Common myeloid progenitor, CD34-positive (primary cell): ENCODE measurements around the gene MED29.

Experiments used
- CTCF ChIA-PET: fragments of 350-600 bp; sonication (Branson Sonifier 250); formaldehyde crosslinking; loops from one replicate; lab custom pipeline; 2021; ENCODE audit warnings: antibody characterized with exemption; lab: Charles Lee
- POLR2A ChIA-PET: fragments of 350-600 bp; sonication (Branson Sonifier 250); formaldehyde crosslinking; loops from one replicate; lab custom pipeline; 2021; ENCODE audit warnings: antibody characterized with exemption; lab: Charles Lee
- DNase-seq, 3 donors: peaks; one replicate each; pipeline versions ENCODE4 v3.0.0 to v3.0.0-alpha.2; 2013
- H3K27ac ChIP-seq, 2 experiments: 1 replicate in 1 of 2; 2 replicates in 1 of 2; pipeline ENCODE4 v1.7.0; 2013; ENCODE audit warnings: inconsistent platforms in 2 of 2, low read length in 2 of 2, mild to moderate bottlenecking in 2 of 2, low read depth in 1 of 2, moderate library complexity in 1 of 2; ENCODE audit not compliant: severe bottlenecking in 2 of 2, insufficient read depth in 1 of 2, poor library complexity in 1 of 2
- H3K27me3 ChIP-seq, 5 experiments: replicated peaks in 2 of 5; 1 replicate in 3 of 5; 2 replicates in 2 of 5; pipeline versions ENCODE4 v1.6.1 to v1.7.0; 2013; ENCODE audit warnings: low read length in 4 of 5, mild to moderate bottlenecking in 2 of 5, moderate library complexity in 2 of 5, inconsistent platforms in 1 of 5; ENCODE audit not compliant: insufficient read depth in 5 of 5, control insufficient read depth in 4 of 5
- H3K36me3 ChIP-seq, 4 experiments: 1 replicate in 2 of 4; 2 replicates in 2 of 4; pipeline versions ENCODE4 v1.6.1 to v1.7.0; 2013; ENCODE audit warnings: low read length in 3 of 4, control low read depth in 1 of 4, mild to moderate bottlenecking in 1 of 4; ENCODE audit not compliant: control insufficient read depth in 4 of 4, insufficient read depth in 4 of 4
- H3K4me1 ChIP-seq, 4 experiments: 1 replicate in 3 of 4; 2 replicates in 1 of 4; pipeline versions ENCODE4 v1.6.1 to v1.7.1; 2013; ENCODE audit warnings: low read length in 3 of 4, mild to moderate bottlenecking in 3 of 4, control low read depth in 1 of 4, inconsistent platforms in 1 of 4, moderate library complexity in 1 of 4; ENCODE audit not compliant: control insufficient read depth in 4 of 4, insufficient read depth in 4 of 4; ENCODE audit errors: control extremely low read depth in 1 of 4
- H3K4me3 ChIP-seq, 7 experiments: 1 replicate in 4 of 7; 2 replicates in 3 of 7; pipeline versions ENCODE4 v1.5.1 to v1.7.0; 2013; ENCODE audit warnings: mild to moderate bottlenecking in 7 of 7, low read length in 6 of 7, moderate library complexity in 6 of 7, inconsistent platforms in 2 of 7, low read depth in 2 of 7, control low read depth in 1 of 7; ENCODE audit not compliant: insufficient read depth in 4 of 7, control insufficient read depth in 1 of 7; ENCODE audit errors: extremely low read depth in 1 of 7
- H3K9me3 ChIP-seq, 5 experiments: 1 replicate in 4 of 5; 2 replicates in 1 of 5; pipeline versions ENCODE4 v1.6.1 to v1.7.1; 2013; ENCODE audit warnings: low read length in 4 of 5, mild to moderate bottlenecking in 2 of 5, inconsistent platforms in 1 of 5, low read depth in 1 of 5, moderate library complexity in 1 of 5; ENCODE audit not compliant: control insufficient read depth in 4 of 5, insufficient read depth in 2 of 5; ENCODE audit errors: control extremely low read depth in 1 of 5
- WGBS: methylation state at CpG from one replicate; pipeline ENCODE4 v1.1.5; 2013; ENCODE audit not compliant: insufficient coverage; 5-methylcytosine and 5-hydroxymethylcytosine counted together

MED29 gene

DNA sequence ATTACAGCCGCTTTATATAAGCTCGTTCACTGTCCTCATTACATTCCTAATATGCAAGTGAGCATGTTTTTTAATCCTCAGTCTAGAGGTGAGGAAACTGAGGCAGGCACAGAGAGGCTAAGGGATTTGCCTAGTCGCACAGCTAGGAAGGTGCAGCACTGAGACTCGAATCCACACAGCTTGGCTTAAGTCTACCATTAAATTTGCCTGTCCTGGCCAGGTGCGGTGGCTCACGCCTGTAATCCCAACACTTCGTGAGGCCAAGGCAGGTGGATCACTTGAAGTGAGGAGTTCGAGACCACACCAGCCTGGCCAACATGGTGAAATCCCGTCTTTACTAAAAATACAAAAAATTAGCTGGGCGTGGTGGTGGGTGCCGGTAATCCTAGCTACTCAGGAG, 36.5 kb downstream of the MED29 start:
- WGBS, result 96% methylated on average over 10 of the region's 11 CpGs
- ChIA-PET CTCF (interaction anchor here (0.7 to 3.2 kb wide), 5 partner anchors 8 to 106 kb away, joined by 3 to 21 read pairs (median 4); partner anchors contain the start of gene RPS16), POLR2A (interaction anchor here (2.2 kb wide), 1 partner anchor 8 kb away, joined by 8 read pairs; the partner anchor contains the start of gene RPS16)
- peaks cover 0 to 7% (median 0%) of the 10 kb centered on the region in 4 experiments for H3K4me1 ChIP-seq
- no peak overlapping the region for H3K27ac ChIP-seq
- no peaks in the 10 kb centered on the region for H3K27me3 ChIP-seq
- no peak for DNase-seq
- no peaks in the 10 kb centered on the region for H3K9me3 ChIP-seq
- H3K36me3 ChIP-seq, result peaks cover 5 to 29% (median 20%) of the 10 kb centered on the region in 4 experiments
- H3K4me3 ChIP-seq, result no peak overlapping the region

DNA sequence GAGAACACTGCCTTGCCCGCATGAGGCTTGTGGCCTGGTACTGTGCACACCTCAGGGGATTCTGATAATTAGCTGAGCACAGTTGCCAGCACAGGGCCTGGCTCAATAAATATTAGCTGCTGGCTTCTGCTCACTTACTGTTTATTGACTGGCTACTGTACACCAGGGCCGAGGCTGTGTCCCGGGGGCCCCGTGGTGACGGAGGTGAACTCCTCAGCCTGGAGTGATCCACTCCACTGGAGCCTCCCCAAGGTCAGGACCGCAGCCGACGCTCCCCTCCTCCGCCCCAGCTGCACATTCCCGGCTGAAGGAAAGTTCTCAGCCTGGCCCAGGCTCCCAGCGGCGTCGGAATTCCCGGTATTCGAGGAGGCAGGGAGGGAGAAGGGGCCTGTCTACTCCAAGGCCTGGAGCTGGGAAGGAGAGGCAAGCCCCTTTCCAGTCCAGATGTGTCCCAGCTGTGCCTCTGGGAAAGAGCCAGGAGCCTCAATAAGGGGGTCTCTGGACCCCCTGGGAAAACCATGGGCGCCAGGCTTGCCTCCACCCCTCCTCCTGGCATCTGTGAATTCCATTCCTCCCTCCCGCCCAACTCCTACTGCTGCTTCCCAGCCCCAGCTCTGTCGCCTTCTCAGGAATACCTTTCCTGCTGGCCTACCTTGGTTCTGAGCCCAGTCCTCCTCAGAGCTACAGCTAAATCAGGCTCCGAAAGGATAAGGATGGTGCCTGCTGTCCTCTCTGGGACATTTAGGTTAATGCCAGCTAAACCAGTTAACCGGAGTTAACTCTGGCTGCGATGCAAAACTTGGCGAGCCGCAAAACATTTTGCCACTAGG, 37.3 kb downstream of the MED29 start:
- no peaks in the 10 kb centered on the region for H3K9me3 ChIP-seq
- no peaks in the 10 kb centered on the region for H3K27me3 ChIP-seq
- WGBS, result 62% methylated on average over 23 of the region's 23 CpGs
- H3K27ac ChIP-seq, result no peak overlapping the region
- H3K4me1 ChIP-seq, result peaks cover 0 to 7% (median 0%) of the 10 kb centered on the region in 4 experiments
- no peak overlapping the region for H3K4me3 ChIP-seq
- ChIA-PET POLR2A (no interaction called here), CTCF (interaction anchor here (0.7 to 3.2 kb wide), 6 partner anchors 10 to 106 kb away, joined by 3 to 21 read pairs (median 4); no protein-coding TSS in a partner anchor)
- peaks cover 2 to 29% (median 22%) of the 10 kb centered on the region in 4 experiments for H3K36me3 ChIP-seq
- DNase-seq, result no peak

DNA sequence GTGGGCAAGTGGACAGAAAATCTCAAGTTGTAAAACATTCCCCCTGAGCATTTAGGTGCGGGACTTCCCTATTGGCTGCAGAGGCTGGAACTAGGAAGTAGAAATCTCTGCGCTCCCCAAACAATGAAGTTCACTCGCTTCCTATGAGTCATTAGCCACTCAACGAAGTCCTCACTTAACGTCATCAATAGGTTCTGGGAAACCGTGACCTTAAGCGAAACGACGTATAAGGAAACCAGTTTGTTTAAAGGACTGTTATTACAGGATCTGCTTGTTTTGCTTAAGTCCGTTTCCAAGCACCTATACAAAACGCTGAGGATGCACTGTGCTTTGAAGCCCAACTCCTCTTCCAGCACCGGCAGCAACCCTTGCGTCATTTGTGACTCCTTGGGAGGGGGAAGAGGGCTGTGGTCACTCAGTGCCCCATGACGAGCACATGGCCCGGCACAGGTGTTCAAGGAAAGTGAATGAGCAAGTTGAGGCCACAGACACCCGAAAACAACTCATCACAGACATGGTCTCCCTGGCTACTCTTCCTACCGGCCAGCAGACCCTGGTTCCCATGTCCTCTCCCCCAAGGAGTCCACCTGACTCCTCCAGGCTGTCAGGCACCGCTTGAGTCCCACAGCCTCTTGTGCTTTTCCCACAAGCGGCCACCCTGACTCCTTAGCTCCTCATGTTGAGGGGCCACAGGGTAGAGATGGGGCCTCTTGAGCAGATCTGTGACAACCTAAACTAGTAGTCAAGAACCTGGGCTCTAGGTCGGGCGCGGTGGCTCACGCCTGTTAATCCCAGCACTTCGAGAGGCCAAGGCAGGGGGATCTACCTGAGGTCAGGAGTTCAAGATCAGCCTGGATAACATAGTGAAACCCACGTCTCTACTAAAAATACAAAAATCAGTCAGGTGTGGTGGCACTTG, 39.8 kb downstream of the MED29 start:
- Histone ChIP-seq H3K9me3 (no peaks in the 10 kb centered on the region), H3K27me3 (no peaks in the 10 kb centered on the region), H3K36me3 (peaks cover 2 to 30% (median 27%) of the 10 kb centered on the region in 4 experiments), H3K4me1 (peaks cover 4 to 23% (median 15%) of the 10 kb centered on the region in 4 experiments), H3K27ac (no peak overlapping the region), H3K4me3 (no peak overlapping the region)
- WGBS, result 89% methylated on average over 18 of the region's 25 CpGs
- peak in 2 of 3 donors; percentile 29 to 32 for DNase-seq
- CTCF ChIA-PET, result no interaction called here
- POLR2A ChIA-PET, result interaction anchor here (0.7 kb wide), 1 partner anchor 20 kb away, joined by 3 read pairs; no protein-coding TSS in a partner anchor

DNA sequence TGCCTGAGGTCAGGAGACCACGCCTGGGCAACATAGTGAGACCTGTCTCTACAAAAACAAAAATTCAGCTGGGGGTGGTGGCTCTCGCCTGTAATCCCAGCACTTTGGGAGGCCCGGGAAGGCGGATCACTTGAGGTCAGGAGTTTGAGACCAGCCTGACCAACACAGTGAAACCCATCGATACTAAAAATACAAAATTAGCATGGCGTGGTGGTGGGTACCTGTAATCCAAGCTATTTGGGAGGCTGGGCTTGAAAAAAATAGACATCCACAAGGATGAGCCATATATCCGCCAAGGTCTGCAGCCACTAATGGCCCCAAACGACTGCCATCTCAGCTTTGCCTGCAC, 41.5 kb downstream of the MED29 start:
- H3K27ac ChIP-seq, result no peak overlapping the region
- POLR2A ChIA-PET, result no interaction called here
- CTCF ChIA-PET, result interaction anchor here (0.7 to 2.4 kb wide), 2 partner anchors 21 to 44 kb away, joined by 5 to 8 read pairs; partner anchors contain the start of gene PLEKHG2

DNA sequence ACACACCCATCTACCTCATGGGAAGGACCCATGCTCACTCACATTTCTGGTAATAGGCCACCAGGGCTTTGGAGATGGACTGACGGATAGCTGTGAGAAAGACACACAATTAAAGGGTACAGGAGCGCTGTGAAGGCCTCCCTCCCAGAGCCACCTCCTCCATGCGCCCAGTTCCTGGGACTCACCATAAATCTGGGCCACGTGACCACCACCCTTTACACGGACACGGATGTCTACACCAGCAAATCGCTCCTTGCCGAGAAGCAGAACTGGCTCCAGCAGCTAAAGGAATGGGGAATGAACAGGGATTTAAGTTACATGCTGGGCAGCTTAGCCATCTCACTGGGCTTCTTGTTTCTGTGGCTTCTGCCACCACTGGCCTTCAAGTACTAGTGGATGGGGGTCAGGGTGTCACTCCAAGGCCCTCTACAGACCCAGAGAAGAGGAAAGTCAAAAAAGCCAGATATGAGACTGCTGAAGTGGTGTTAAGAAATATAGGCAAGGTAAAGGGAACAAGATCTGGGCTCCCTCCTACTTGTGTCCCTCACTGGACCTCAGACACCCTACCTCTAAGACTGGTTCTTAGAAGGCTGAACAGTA, 42.4 kb downstream of the MED29 start:
- CTCF ChIA-PET, result interaction anchor here (0.7 to 2.4 kb wide), 5 partner anchors 16 to 37 kb away, joined by 3 to 8 read pairs (median 6); partner anchors contain the start of gene PLEKHG2
- 100% methylated on average over 5 of the region's 8 CpGs for WGBS

More for the DNA sequence above, 41.5 kb downstream of the MED29 start:
- Histone ChIP-seq H3K9me3 (no peaks in the 10 kb centered on the region), H3K4me1 (peaks cover 4 to 30% (median 22%) of the 10 kb centered on the region in 4 experiments), H3K27me3 (no peaks in the 10 kb centered on the region), H3K4me3 (no peak overlapping the region), H3K36me3 (peaks cover 2 to 30% (median 27%) of the 10 kb centered on the region in 4 experiments)
- DNase-seq, result no peak
- whole genome bisulfite sequencing, result 98% methylated on average over 8 of the region's 8 CpGs

More for the DNA sequence above, 42.4 kb downstream of the MED29 start:
- peaks cover 2 to 30% (median 27%) of the 10 kb centered on the region in 4 experiments for H3K36me3 ChIP-seq
- no peaks in the 10 kb centered on the region for H3K27me3 ChIP-seq
- H3K27ac ChIP-seq, result peak overlapping the region in 1 of 2 experiments; percentile 94
- peak overlapping the region in 1 of 7 experiments; percentile 98 for H3K4me3 ChIP-seq
- no peak for DNase-seq
- H3K9me3 ChIP-seq, result no peaks in the 10 kb centered on the region
- H3K4me1 ChIP-seq, result peaks cover 4 to 30% (median 22%) of the 10 kb centered on the region in 4 experiments
- POLR2A ChIA-PET, result no interaction called here
